Upper lobe of left lung (tissue), 6 donors: Measurements from ENCODE around the gene ALLC. TPM values are rescaled to one million over a fixed set of nuclear protein-coding genes. Genes with fewer than 3 reads are reported as not detected.
"Not testable (repeated sequence)": the region's sequence is repeated elsewhere in the genome, so short reads cannot be mapped to it uniquely, and the experiment has no call there.

Experiments used
- ATAC-seq, 2 donors: fragments of 200-7000 bp; cut with Tn5 transposase; one replicate each; pipeline ENCODE4 v1.9.1; 2022; ENCODE audit warnings: mild to moderate bottlenecking in 2 of 2, moderate library complexity in 2 of 2; ENCODE audit not compliant: low FRiP score in 2 of 2
- DNase-seq, 2 donors: peaks; one replicate each; pipeline ENCODE4 v3.0.0-alpha.2; 2019 to 2020
- H3K27ac ChIP-seq, 4 donors: fragments of 200-600 bp; sonication (generic); one replicate each; pipeline ENCODE4 v1.5.1; 2016 to 2019
- H3K27me3 ChIP-seq, 4 donors: fragments of 200-600 bp; sonication (generic); one replicate each; pipeline ENCODE4 v1.5.1; 2017 to 2019
- H3K36me3 ChIP-seq, 4 donors: fragments of 200-600 bp; sonication (generic); one replicate each; pipeline ENCODE4 v1.5.1; 2016 to 2019
- H3K4me1 ChIP-seq, 4 donors: fragments of 200-600 bp; sonication (generic); one replicate each; pipeline ENCODE4 v1.5.1; 2018 to 2019
- H3K4me3 ChIP-seq, 4 donors: fragments of 200-600 bp; sonication (generic); one replicate each; pipeline ENCODE4 v1.5.1; 2017 to 2019; ENCODE audit warnings: mild to moderate bottlenecking in 2 of 4, moderate library complexity in 1 of 4
- H3K9me3 ChIP-seq, 4 donors: fragments of 200-600 bp; sonication (generic); one replicate each; pipeline ENCODE4 v1.5.1; 2018 to 2019
- EP300 ChIP-seq, 4 donors: sonication (generic); formaldehyde crosslinking; IDR thresholded peaks; one replicate each; pipeline ENCODE4 v1.5.1; 2017; ENCODE audit warnings: antibody characterized with exemption in 4 of 4, control low read depth in 2 of 4
- POLR2A ChIP-seq, 4 donors: fragments of 450-650 bp; IDR thresholded peaks; one replicate each; pipeline ENCODE4 v1.5.1; 2016 to 2017; ENCODE audit warnings: antibody characterized with exemption in 4 of 4, mild to moderate bottlenecking in 2 of 4
- POLR2AphosphoS5 ChIP-seq, 2 donors: sonication (generic); formaldehyde crosslinking; IDR thresholded peaks; one replicate each; pipeline ENCODE4 v1.5.1; 2017; ENCODE audit warnings: antibody characterized with exemption in 2 of 2
- WGBS, 2 donors: methylation state at CpG; one replicate each; pipeline ENCODE4 v1.1.5; 2017 to 2018; 5-methylcytosine and 5-hydroxymethylcytosine counted together
- total RNA-seq, 6 donors: library from RNA; depleted of rRNA in 4 of 6; stranded (reverse); fragments of >200 nt in 4 of 6; gene quantifications; one replicate each; pipeline versions ENCODE4 v1.1.0 to v1.2.1, GENCODE V29; 2016 to 2021
- TF ChIP-seq, protein P1 (sequence below), 6 experiments: fragments of 450-650 bp in 4 of 6; fragments of 200-600 bp in 2 of 6; sonication (generic) in 2 of 6; IDR thresholded peaks; one replicate each; pipeline ENCODE4 v1.5.1; 2016 to 2019; ENCODE audit warnings: antibody characterized with exemption in 6 of 6
- donor health status: DM: no; HTN: no; CAD: no; lungs with moderate emphysema.
- donor health status: DM: no; HTN: yes; CAD: no; lungs with severe emphysema.

The ALLC gene
- total RNA-seq, 6 donors from 2014 or later, result not detected

DNA sequence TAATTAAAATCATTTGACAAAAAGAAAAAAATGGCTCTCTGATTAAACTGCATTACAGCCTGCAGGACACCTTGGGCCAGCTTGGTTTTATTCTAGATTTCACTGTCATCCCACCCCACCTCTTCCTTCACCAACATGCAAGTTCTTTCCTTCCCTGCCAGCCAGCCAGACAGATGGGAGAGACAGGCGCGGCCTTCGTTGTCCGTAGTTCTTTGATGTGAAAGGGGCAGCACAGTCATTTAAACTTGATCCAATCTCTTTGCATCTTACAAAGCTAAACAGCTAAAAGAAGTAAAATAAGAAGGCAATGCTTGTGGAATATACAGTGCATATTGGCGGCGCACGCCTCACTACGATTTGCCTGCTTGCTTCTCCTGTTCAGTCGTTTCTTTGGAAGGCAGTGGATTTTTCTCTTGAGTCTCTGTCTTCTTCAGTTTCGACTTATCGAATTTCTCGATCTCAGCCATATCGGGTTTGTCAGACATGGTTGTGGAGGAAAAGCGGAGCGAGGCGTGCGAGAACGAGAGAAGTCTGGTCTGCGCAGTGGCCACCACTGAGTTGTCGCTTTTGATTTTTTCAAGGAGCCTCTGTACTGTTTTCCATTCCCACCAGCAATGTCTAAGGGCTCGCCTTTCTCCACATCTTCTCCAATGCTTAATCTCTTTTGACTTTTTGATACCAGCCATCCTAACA is 40.7 kb upstream of the ALLC start:
- Histone ChIP-seq H3K27me3 (no peaks in the 10 kb centered on the region), H3K9me3 (peaks cover 0 to 6% (median 0%) of the 10 kb centered on the region in 4 donors), H3K4me3 (no peak overlapping the region), H3K4me1 (no peaks in the 10 kb centered on the region), H3K27ac (no peak overlapping the region), H3K36me3 (no peaks in the 10 kb centered on the region)
- TF ChIP-seq, protein P1, sequence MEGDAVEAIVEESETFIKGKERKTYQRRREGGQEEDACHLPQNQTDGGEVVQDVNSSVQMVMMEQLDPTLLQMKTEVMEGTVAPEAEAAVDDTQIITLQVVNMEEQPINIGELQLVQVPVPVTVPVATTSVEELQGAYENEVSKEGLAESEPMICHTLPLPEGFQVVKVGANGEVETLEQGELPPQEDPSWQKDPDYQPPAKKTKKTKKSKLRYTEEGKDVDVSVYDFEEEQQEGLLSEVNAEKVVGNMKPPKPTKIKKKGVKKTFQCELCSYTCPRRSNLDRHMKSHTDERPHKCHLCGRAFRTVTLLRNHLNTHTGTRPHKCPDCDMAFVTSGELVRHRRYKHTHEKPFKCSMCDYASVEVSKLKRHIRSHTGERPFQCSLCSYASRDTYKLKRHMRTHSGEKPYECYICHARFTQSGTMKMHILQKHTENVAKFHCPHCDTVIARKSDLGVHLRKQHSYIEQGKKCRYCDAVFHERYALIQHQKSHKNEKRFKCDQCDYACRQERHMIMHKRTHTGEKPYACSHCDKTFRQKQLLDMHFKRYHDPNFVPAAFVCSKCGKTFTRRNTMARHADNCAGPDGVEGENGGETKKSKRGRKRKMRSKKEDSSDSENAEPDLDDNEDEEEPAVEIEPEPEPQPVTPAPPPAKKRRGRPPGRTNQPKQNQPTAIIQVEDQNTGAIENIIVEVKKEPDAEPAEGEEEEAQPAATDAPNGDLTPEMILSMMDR (IDR thresholded peaks at IDR 0.05), result no peak
- TF ChIP-seq EP300 (IDR thresholded peaks at IDR 0.05) (no peak), POLR2AphosphoS5 (IDR thresholded peaks at IDR 0.05) (no peak), POLR2A (IDR thresholded peaks at IDR 0.05) (no peak)
- 96 to 98% methylated on average over 21 of the region's 21 CpGs for WGBS, 2 donors
- DNase-seq (no peak), ATAC-seq (no peak)

DNA sequence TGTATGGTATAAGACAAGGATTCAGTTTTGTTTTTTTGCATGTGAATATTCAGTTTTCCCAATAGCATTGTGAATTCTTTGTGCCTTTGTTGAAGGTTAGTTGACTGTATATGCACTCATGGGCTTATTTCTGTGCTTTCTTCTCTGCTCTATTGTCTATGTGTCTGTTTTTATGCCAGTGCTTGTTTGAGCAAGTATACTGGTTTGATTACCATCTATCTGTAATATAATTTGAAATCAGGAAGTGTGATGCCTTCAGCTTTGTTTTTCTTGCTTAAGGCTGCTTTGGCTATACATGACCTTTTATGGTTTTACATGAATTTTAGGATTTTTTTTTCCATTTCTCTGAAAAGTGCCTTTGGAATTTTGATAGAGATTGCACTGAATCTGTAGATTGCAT is 39.6 kb upstream of the ALLC start:
- ATAC-seq, result no peak
- TF ChIP-seq EP300 (IDR thresholded peaks at IDR 0.05) (no peak), POLR2AphosphoS5 (IDR thresholded peaks at IDR 0.05) (no peak)

DNA sequence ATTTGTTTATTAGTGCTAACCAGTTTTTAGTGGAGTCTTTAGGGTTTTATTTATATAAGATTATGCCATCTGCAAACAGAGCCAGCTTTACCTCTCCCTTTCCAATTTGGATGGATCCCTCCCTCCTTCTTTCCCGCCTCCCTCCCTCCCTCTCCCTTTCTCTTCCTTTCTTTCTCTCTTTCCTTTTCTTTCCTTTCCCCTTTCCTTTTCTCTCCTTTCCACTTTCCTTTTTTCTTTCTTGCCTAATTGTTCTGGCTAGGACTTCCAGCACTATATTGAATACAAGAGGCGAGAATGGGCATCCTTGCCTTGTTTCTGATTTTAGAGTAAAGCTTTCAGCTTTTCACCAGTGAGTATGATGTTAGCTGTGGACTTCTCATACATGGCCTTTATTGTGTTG is 39.0 kb upstream of the ALLC start:
- Histone ChIP-seq H3K9me3 (peaks cover 0 to 6% (median 0%) of the 10 kb centered on the region in 4 donors), H3K4me1 (no peaks in the 10 kb centered on the region), H3K4me3 (no peak overlapping the region), H3K27me3 (no peaks in the 10 kb centered on the region), H3K36me3 (no peaks in the 10 kb centered on the region), H3K27ac (no peak overlapping the region)
- WGBS, 2 donors, result 86 to 91% methylated on average over 2 of the region's 2 CpGs
- no peak for TF ChIP-seq POLR2A (IDR thresholded peaks at IDR 0.05)
- TF ChIP-seq POLR2AphosphoS5 (IDR thresholded peaks at IDR 0.05), result no peak
- TF ChIP-seq, protein P1 (IDR thresholded peaks at IDR 0.05), result no peak
- no peak for TF ChIP-seq EP300 (IDR thresholded peaks at IDR 0.05)
- DNase-seq, result no peak
- no peak for ATAC-seq

More for the DNA sequence above, 39.6 kb upstream of the ALLC start:
- Histone ChIP-seq H3K9me3 (peaks cover 0 to 6% (median 0%) of the 10 kb centered on the region in 4 donors), H3K27ac (no peak overlapping the region), H3K27me3 (no peaks in the 10 kb centered on the region), H3K4me1 (no peaks in the 10 kb centered on the region), H3K36me3 (no peaks in the 10 kb centered on the region), H3K4me3 (no peak overlapping the region)
- no peak for DNase-seq

DNA sequence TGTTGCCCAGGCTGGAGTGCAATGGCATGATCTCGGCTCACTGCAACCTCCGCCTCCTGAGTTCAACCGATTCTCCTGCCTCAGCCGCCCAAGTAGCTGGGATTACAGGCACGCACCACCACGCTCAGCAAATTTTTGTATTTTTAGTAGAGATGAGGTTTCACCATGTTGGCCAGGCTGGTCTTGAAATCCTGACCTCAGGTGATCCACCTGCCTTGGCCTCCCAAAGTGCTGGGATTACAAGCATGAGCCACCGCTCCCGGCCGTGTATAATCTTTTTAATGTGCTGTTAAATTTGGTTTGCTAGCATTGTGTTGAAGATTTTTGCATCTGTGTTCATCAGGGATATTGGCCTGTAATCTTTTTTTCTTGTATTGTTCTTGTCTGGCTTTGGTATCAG is 38.3 kb upstream of the ALLC start:
- DNase-seq, H3K4me1 ChIP-seq, ATAC-seq, H3K9me3 ChIP-seq, H3K27me3 ChIP-seq, H3K36me3 ChIP-seq, H3K4me3 ChIP-seq, H3K27ac ChIP-seq: not testable (repeated sequence)
- 90 to 97% methylated on average over 9 of the region's 9 CpGs for WGBS, 2 donors

DNA sequence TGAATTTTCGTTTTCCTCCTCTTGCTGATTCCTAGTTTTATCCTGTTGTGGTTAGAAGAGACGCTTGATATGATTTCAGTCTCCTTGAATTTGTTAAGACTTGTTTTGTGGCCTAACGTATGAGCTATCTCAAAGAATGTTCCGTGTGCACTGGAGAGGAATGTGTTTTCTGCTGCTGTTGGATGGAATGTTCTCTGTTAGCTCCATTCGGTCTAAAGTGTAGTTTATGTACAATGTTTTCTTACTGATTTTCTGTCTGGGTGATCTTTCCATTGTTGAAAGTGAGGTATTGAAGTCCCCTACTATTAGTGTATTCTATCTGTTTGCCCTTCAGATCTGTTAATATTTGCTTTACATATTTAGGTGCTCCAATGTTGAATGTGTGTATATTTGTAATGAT is 37.2 kb upstream of the ALLC start:
- no peaks in the 10 kb centered on the region for H3K27me3 ChIP-seq

More for the DNA sequence above, 37.2 kb upstream of the ALLC start:
- Histone ChIP-seq H3K4me1 (peaks cover 0 to under 1% (median 0%) of the 10 kb centered on the region in 4 donors), H3K4me3 (no peak overlapping the region), H3K36me3 (no peaks in the 10 kb centered on the region), H3K9me3 (peaks cover 0 to under 1% (median 0%) of the 10 kb centered on the region in 4 donors), H3K27ac (no peak overlapping the region)
- ATAC-seq (no peak), DNase-seq (no peak)
- WGBS, 2 donors, result 72 to 80% methylated on average over 5 of the region's 5 CpGs
- TF ChIP-seq EP300 (IDR thresholded peaks at IDR 0.05) (no peak), POLR2AphosphoS5 (IDR thresholded peaks at IDR 0.05) (no peak), POLR2A (IDR thresholded peaks at IDR 0.05) (no peak)
- TF ChIP-seq, protein P1 (IDR thresholded peaks at IDR 0.05), result no peak
